Suppressor macrophage treated with lipopolysaccharide for 1 hour (primary cell): Measurements from ENCODE around the gene ADRA2A.

ENCODE experiments used
- DNase-seq, 3 donors: peaks; one replicate each; pipeline ENCODE4 v3.0.0-alpha.2; 2020 to 2022

The ADRA2A gene

GRCh38 chr10:111076682-111077478 lies at the start of gene ADRA2A:
Gene ADRA2A (plus strand): TSS chr10:111077029. CDS start chr10:111077997, 968 bp downstream.
- DNase-seq: peak in 2 of 3 donors; percentile 56 to 66

GRCh38 chr10:111030042-111030750 lies 46.6 kb upstream of the ADRA2A start:
- peak; percentile 8 to 56 (median 35) for DNase-seq

DNA sequence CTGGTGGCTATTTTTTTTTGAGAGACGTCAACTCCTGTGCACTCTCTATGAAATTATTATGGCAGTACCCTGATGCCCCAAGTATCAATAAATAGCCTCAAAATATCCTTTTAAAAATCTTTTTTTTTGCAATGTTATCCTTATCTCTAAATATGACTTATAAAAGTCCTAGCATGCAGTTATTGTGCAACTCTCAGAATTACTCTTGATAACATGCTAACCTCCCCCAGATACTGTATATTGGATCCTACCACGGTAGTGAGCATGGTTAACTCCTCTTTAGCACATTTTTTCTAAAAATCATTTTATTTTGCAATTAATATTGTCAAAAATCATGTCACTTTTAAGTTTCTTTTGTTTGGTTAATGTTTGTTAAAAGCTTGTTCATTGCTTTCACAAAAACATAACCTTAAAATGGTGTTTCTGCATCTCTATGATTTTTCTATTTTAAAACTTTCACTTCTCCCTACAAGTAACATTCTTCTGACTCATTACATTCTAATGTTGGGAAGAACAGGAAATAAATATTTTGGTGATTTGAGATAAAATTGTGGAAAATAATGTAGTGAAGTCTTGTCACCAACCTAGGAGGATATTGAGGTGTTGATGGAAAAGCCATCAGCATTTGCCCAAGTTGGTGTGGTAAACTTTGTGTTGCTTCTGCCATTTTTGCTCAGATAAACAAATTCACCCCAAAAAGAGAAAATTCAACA lies 42.1 kb upstream of the ADRA2A start:
- DNase-seq: no peak

DNA sequence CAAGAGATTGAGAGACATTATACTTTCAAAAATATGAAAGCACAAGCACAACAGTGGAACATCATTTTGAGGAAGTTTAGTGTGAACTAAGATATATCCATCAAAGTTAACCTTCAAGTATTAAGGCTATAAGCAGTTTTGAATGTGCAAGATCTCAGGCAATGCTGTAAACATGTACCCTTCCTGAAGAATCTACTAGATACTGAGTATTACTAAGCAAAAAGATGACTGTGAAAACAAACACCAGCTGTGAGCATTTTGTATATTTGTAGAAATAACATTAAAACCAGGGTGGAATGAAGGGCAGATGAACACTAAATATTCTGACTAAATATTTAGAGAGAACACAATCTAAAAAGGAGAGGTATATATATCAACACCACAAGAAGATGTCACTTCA lies 41.3 kb upstream of the ADRA2A start:
- DNase-seq: no peak

GRCh38 chr10:111037858-111038257 lies 39.0 kb upstream of the ADRA2A start:
- DNase-seq: peak in 1 of 3 donors; percentile 8

- no peak for DNase-seq
Observed at GRCh38 chr10:111039522-111039921, 37.3 kb upstream of the ADRA2A start.

GRCh38 chr10:111057006-111057405 lies 19.8 kb upstream of the ADRA2A start:
- DNase-seq: no peak

- no peak for DNase-seq
Observed at GRCh38 chr10:111063471-111063870, 13.4 kb upstream of the ADRA2A start.

DNA sequence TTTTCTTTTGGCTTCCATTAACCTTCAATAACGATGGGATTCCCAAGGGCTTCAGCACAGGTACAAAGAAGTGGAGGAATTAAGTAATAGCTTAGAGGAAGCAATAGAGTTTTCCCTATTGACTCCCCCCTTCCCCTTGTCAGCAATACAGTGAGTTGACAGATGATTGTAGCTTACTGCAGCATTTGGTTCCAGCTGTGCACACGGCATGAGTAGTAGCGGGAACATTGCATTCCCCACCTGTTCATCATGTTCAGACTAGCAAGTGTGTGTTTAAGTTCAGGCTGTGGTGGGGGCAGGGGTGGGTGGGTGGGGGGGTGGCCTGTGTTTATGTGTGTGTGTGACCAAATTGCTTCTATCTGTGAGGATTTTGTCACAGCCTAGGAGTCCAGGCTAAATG lies 4.6 kb upstream of the ADRA2A start:
- DNase-seq: no peak

DNA sequence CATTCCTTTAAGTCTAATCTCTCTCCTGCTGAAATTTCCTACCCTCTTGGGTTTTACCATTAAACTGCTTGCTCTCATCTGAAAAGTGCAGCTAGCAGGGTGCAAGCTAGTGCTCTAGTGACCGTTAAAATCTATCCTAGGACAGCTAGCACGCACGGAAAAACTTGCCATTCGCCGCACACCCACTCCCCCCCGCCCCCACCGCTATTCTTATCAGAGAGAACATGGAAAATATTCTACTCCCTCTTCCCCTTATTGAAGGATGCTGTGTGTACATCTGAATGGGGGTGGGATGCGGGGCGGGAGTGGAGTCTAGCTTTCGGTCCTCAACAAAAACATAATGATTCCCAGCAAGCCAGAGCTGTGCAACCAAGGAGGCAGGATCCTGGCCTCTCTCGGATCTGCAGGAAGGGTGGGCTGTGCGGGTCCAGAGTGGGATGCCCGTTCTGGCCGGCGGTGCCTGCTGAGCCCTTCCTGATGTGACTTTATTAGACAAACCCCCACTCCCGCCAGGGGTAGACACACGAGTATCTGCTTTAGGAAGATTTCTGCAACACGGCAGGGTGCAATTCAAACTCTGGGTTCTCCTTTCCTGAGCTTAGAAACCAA lies 1.1 kb upstream of the ADRA2A start:
- DNase-seq: no peak

GRCh38 chr10:111076191-111076681 lies 593 bp upstream of the ADRA2A start:
- DNase-seq: peak; percentile 39 to 70 (median 52)

DNA sequence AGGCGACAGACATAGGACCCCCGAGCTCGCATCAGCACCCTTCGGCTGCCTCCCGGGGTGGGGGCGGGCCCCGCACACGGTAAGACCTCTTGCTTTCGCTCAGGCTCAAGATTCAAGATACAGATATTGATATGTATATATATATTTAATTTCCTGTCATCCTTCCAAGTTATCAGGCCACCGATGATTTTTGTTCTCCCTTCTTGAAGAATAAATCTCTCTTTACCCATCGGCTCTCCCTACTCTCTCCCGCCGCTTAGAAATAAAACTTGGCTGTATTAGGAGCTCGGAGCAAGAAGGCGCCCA lies 603 bp downstream of the ADRA2A start:
- no peak for DNase-seq

DNA sequence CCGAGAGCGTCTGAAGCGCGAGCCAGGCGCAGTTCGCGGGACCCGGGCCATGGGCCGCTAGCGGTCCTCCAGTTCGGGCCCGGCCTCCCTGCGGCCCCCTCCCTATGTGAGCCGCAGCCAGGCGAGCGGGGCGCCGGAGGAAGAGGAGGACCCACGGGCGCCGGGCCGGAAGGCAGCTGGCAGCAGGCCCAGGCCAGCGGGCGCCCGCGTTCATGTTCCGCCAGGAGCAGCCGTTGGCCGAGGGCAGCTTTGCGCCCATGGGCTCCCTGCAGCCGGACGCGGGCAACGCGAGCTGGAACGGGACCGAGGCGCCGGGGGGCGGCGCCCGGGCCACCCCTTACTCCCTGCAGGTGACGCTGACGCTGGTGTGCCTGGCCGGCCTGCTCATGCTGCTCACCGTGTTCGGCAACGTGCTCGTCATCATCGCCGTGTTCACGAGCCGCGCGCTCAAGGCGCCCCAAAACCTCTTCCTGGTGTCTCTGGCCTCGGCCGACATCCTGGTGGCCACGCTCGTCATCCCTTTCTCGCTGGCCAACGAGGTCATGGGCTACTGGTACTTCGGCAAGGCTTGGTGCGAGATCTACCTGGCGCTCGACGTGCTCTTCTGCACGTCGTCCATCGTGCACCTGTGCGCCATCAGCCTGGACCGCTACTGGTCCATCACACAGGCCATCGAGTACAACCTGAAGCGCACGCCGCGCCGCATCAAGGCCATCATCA lies 1.1 kb downstream of the ADRA2A start:
- DNase-seq: peak in 2 of 3 donors; percentile 26 to 56

GRCh38 chr10:111078505-111079185 lies 1.8 kb downstream of the ADRA2A start:
- no peak for DNase-seq

DNA sequence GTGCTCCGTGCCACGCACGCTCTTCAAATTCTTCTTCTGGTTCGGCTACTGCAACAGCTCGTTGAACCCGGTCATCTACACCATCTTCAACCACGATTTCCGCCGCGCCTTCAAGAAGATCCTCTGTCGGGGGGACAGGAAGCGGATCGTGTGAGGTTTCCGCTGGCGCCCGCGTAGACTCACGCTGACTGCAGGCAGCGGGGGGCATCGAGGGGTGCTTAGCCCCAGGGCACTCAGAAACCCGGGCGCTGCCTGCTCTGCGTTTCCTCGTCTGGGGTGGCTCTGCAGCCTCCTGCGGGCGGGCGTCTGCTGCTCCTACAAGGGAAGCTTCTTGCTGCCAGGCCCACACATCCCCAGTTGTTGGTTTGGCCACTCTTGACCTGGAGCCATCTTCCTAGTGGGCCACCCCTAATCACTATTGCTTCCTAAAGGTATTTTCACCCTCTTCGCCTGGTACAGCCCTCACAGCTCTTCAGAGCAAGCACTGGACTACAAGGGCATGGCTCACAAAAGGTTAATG lies 2.5 kb downstream of the ADRA2A start:
- no peak for DNase-seq

DNA sequence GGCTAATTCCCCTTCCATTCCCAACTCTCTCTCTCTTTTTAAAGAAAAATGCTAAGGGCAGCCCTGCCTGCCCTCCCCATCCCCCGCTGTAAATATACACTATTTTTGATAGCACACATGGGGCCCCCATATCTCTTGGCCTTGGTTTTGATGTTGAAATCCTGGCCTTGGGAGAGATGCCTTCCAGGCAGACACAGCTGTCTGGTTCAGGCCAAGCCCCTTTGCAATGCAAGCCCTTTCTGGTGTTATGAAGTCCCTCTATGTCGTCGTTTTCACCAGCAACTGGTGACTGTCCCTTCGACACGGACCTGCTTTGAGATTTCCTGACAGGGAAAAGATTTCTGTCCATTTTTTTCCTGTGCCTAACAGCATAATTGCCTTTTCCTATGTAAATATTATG lies 3.0 kb downstream of the ADRA2A start:
- DNase-seq: no peak

- DNase-seq: no peak
Observed at GRCh38 chr10:111080224-111080623, 3.4 kb downstream of the ADRA2A start.

GRCh38 chr10:111081595-111081994 lies 4.8 kb downstream of the ADRA2A start:
- no peak for DNase-seq

GRCh38 chr10:111082102-111082975 lies 5.5 kb downstream of the ADRA2A start:
- DNase-seq: no peak
